WTC11 (cell line): Measurements from ENCODE around the gene TMEM45B. TPM values are rescaled to one million over a fixed set of nuclear protein-coding genes. Genes with fewer than 3 reads are reported as not detected.

Experiments
- ATAC-seq: fragments of 200-7000 bp; cut with Tn5 transposase; 2 replicates; pipeline ENCODE4 v1.10.0; 2021; ENCODE audit warnings: mild to moderate bottlenecking, moderate library complexity
- CTCF ChIA-PET: fragments of 300-600 bp; sonication (Branson Sonifier 250); formaldehyde crosslinking; loops from one replicate; lab custom pipeline; 2021; ENCODE audit warnings: antibody characterized with exemption; lab: Charles Lee
- POLR2A ChIA-PET: fragments of 350-600 bp; sonication (Branson Sonifier 250); formaldehyde crosslinking; loops from one replicate; lab custom pipeline; 2021; ENCODE audit warnings: antibody characterized with exemption; lab: Charles Lee
- DNase-seq: peaks from one replicate; pipeline ENCODE4 v3.0.0; 2021; ENCODE audit warnings: low spot score
- H3K27ac Mint-ChIP-seq: 2 replicates; pipeline ENCODE4 v1.8.0; 2021; ENCODE audit warnings: mixed read lengths
- H3K27me3 Mint-ChIP-seq: 2 replicates; pipeline ENCODE4 v1.8.0; 2021; ENCODE audit warnings: low read depth, mild to moderate bottlenecking, moderate library complexity, mixed read lengths
- H3K36me3 Mint-ChIP-seq: 2 replicates; pipeline ENCODE4 v1.8.0; 2021; ENCODE audit warnings: mixed read lengths
- H3K4me1 Mint-ChIP-seq: 2 replicates; pipeline ENCODE4 v1.8.0; 2022; ENCODE audit warnings: mixed read lengths
- H3K4me3 Mint-ChIP-seq: 2 replicates; pipeline ENCODE4 v1.8.0; 2021; ENCODE audit warnings: mild to moderate bottlenecking, moderate library complexity, mixed read lengths
- H3K9me3 Mint-ChIP-seq: 2 replicates; pipeline ENCODE4 v1.8.0; 2021; ENCODE audit warnings: mixed read lengths
- ELF4 ChIP-seq: sonication (generic); formaldehyde crosslinking; IDR thresholded peaks from 2 replicates; pipeline ENCODE4 v1.8.1; 2022; ENCODE audit warnings: low read depth, mild to moderate bottlenecking, moderate library complexity, missing genetic modification reagents
- EMX1 ChIP-seq: fragments of 250-450 bp; sonication (Bioruptor Pico); IDR thresholded peaks from 2 replicates; pipeline ENCODE4 v1.8.0; 2021; ENCODE audit warnings: mild to moderate bottlenecking
- NFE2L1 ChIP-seq: sonication (generic); formaldehyde crosslinking; IDR thresholded peaks from 2 replicates; pipeline ENCODE4 v1.8.1; 2023; ENCODE audit warnings: missing genetic modification reagents
- PRRX2 ChIP-seq: fragments of 250-450 bp; sonication (Bioruptor Pico); IDR thresholded peaks from 2 replicates; pipeline ENCODE4 v1.8.0; 2021; ENCODE audit warnings: mild to moderate bottlenecking
- TCF7 ChIP-seq: sonication (generic); formaldehyde crosslinking; IDR thresholded peaks from 2 replicates; pipeline ENCODE4 v1.8.0; 2022; ENCODE audit warnings: mild to moderate bottlenecking, low read depth, missing genetic modification reagents, moderate library complexity
- TEAD1 ChIP-seq: sonication (generic); formaldehyde crosslinking; IDR thresholded peaks from 2 replicates; pipeline ENCODE4 v1.8.0; 2022; ENCODE audit warnings: mild to moderate bottlenecking, missing genetic modification reagents
- ZBTB21 ChIP-seq: sonication (generic); formaldehyde crosslinking; IDR thresholded peaks from 2 replicates; pipeline ENCODE4 v1.8.1; 2023; ENCODE audit warnings: mild to moderate bottlenecking, missing genetic modification reagents, borderline replicate concordance
- ZNF121 ChIP-seq: sonication (generic); formaldehyde crosslinking; IDR thresholded peaks from 2 replicates; pipeline ENCODE4 v1.8.0; 2023; ENCODE audit warnings: missing genetic modification reagents
- ZNF138 ChIP-seq: sonication (generic); formaldehyde crosslinking; conservative IDR thresholded peaks from 2 replicates; pipeline ENCODE4 v1.8.1; 2022; ENCODE audit warnings: mild to moderate bottlenecking, moderate library complexity, missing genetic modification reagents
- total RNA-seq: library from RNA; stranded (reverse); gene quantifications from 3 replicates; pipeline ENCODE4 v1.2.3, GENCODE V29; 2021
- TF ChIP-seq, protein P1 (sequence below): sonication (generic); formaldehyde crosslinking; IDR thresholded peaks from 2 replicates; pipeline ENCODE4 v1.8.1; 2023; ENCODE audit warnings: mild to moderate bottlenecking, missing genetic modification reagents
- TF ChIP-seq, protein P2 (sequence below): sonication (generic); formaldehyde crosslinking; IDR thresholded peaks from 2 replicates; pipeline ENCODE4 v1.8.1; 2023; ENCODE audit warnings: mild to moderate bottlenecking, missing genetic modification reagents, moderate library complexity
- TF ChIP-seq, protein P3 (sequence below): sonication (generic); formaldehyde crosslinking; IDR thresholded peaks from 2 replicates; pipeline ENCODE4 v1.8.1; 2022; ENCODE audit warnings: mild to moderate bottlenecking, missing genetic modification reagents, moderate library complexity, borderline replicate concordance
- TF ChIP-seq, protein P4 (sequence below): sonication (generic); formaldehyde crosslinking; IDR thresholded peaks from 2 replicates; pipeline ENCODE4 v1.8.0; 2022; ENCODE audit warnings: mild to moderate bottlenecking, missing genetic modification reagents
- TF ChIP-seq, protein P5 (sequence below): fragments of 250-450 bp; sonication (Bioruptor Pico); IDR thresholded peaks from 2 replicates; pipeline ENCODE4 v1.9.0; 2021; ENCODE audit warnings: mild to moderate bottlenecking
- TF ChIP-seq, protein P6 (sequence below): sonication (generic); formaldehyde crosslinking; IDR thresholded peaks from 2 replicates; pipeline ENCODE4 v1.8.1; 2023; ENCODE audit warnings: mild to moderate bottlenecking, moderate library complexity, missing genetic modification reagents
- TF ChIP-seq, protein P7 (sequence below): sonication (generic); formaldehyde crosslinking; IDR thresholded peaks from 2 replicates; pipeline ENCODE4 v1.8.1; 2022; ENCODE audit warnings: low read depth, mild to moderate bottlenecking, moderate library complexity, missing genetic modification reagents, borderline replicate concordance
- TF ChIP-seq, protein P8 (sequence below): sonication (generic); formaldehyde crosslinking; IDR thresholded peaks from 2 replicates; pipeline ENCODE4 v1.8.1; 2022; ENCODE audit warnings: low read depth, missing genetic modification reagents, borderline replicate concordance

The TMEM45B gene
- total RNA-seq, 1 experiment from 2014 or later, result 0.59 TPM

DNA sequence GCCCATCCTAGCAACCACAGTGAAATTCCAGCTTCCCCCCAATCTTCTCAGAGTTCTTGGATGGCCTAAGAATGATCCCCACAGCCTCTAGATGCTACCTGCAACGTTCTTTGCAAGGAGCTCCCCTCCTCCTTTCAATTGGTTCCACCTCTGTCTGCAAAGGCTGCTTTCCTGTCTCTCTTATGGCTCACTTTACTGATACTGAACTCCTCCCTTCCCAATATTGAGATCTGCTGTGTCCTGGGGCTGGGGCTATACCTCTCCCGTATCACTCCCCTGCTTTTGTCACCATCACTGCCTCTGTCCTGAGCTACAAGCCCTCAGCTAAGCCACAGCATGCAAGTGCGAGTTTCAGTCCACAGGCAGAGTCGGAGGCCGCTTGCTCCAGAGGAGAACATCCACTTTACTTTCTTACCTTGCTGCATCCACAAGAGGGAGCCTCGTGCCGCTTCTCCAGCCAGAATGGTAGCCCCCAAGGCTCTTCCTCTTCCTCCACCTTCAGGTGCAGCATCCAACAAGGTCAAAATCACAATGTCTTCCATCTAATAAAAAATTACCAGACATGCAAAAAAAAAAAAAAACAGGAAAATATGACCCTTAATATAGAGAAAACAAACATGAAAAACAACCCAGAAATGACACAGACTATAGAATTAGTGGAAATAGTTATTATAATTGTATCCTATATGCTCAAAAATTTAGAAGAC is 48.6 kb upstream of the TMEM45B start (continued):
- TF ChIP-seq, protein P1, sequence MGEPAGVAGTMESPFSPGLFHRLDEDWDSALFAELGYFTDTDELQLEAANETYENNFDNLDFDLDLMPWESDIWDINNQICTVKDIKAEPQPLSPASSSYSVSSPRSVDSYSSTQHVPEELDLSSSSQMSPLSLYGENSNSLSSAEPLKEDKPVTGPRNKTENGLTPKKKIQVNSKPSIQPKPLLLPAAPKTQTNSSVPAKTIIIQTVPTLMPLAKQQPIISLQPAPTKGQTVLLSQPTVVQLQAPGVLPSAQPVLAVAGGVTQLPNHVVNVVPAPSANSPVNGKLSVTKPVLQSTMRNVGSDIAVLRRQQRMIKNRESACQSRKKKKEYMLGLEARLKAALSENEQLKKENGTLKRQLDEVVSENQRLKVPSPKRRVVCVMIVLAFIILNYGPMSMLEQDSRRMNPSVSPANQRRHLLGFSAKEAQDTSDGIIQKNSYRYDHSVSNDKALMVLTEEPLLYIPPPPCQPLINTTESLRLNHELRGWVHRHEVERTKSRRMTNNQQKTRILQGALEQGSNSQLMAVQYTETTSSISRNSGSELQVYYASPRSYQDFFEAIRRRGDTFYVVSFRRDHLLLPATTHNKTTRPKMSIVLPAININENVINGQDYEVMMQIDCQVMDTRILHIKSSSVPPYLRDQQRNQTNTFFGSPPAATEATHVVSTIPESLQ, result no peak
- TF ChIP-seq, protein P2, sequence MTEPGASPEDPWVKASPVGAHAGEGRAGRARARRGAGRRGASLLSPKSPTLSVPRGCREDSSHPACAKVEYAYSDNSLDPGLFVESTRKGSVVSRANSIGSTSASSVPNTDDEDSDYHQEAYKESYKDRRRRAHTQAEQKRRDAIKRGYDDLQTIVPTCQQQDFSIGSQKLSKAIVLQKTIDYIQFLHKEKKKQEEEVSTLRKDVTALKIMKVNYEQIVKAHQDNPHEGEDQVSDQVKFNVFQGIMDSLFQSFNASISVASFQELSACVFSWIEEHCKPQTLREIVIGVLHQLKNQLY (CRISPR knock-in tag), result no peak

DNA sequence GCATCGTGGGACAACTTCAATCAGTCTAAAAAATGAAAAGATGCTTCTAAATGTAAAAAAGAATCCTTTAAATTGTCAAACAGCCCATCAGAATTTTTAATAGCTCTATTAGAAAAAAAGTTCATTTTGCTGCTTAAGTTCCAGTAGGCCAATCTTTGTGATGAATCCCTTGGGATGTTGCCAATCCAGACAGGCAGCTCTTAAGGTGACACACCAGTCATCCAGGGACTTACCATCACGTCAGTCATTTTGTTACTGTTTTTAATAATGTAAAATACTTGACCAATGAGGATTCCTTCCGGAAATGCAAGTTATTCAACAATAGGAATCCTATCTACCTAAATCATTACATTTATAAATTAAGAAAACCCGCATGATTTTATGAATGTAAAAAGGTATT is 47.8 kb upstream of the TMEM45B start:
- ChIA-PET POLR2A (no interaction called here), CTCF (interaction anchor here (1.8 kb wide), 1 partner anchor 94 kb away, joined by 7 read pairs; no protein-coding TSS in a partner anchor)
- Mint-ChIP-seq H3K4me3 (no peak overlapping the region), H3K4me1 (peaks cover 2% of the 10 kb centered on the region), H3K36me3 (no peaks in the 10 kb centered on the region), H3K27me3 (no peaks in the 10 kb centered on the region; the same call in 1 of the 2 replicates), H3K9me3 (peaks cover 18% of the 10 kb centered on the region), H3K27ac (no peak overlapping the region)
- ATAC-seq (no peak), DNase-seq (no peak)
- TF ChIP-seq, protein P3, sequence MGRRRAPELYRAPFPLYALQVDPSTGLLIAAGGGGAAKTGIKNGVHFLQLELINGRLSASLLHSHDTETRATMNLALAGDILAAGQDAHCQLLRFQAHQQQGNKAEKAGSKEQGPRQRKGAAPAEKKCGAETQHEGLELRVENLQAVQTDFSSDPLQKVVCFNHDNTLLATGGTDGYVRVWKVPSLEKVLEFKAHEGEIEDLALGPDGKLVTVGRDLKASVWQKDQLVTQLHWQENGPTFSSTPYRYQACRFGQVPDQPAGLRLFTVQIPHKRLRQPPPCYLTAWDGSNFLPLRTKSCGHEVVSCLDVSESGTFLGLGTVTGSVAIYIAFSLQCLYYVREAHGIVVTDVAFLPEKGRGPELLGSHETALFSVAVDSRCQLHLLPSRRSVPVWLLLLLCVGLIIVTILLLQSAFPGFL (CRISPR knock-in tag), result no peak
- TF ChIP-seq, protein P4, sequence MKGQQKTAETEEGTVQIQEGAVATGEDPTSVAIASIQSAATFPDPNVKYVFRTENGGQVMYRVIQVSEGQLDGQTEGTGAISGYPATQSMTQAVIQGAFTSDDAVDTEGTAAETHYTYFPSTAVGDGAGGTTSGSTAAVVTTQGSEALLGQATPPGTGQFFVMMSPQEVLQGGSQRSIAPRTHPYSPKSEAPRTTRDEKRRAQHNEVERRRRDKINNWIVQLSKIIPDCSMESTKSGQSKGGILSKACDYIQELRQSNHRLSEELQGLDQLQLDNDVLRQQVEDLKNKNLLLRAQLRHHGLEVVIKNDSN, result no peak
- no peak for TF ChIP-seq ZNF138

DNA sequence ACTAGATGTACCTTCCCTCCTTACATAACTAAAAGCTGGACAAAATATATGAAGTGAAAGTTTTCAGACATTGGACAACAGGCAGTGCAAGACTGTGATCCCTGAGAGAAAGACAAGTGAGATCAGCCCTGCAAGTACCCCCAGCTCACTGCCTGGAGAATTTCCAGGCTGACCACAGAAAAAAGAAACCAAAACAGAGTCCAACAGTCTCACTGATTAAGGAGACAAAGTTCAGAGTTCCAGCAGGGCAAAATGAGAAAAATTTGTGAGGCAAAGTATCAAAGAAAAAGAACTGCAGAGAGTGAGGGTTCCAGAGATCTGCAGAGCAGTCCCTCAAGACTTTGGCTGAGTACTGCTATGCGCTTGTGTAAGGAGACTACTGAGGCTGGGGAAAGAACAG is 47.3 kb upstream of the TMEM45B start:
- TF ChIP-seq TCF7 (CRISPR knock-in tag) (no peak), PRRX2 (no peak)
- TF ChIP-seq, protein P5, sequence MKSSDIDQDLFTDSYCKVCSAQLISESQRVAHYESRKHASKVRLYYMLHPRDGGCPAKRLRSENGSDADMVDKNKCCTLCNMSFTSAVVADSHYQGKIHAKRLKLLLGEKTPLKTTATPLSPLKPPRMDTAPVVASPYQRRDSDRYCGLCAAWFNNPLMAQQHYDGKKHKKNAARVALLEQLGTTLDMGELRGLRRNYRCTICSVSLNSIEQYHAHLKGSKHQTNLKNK (CRISPR knock-in tag), result no peak
- TF ChIP-seq, all 79 proteins: peak for 0
- CTCF ChIA-PET, result interaction anchor here (1.8 kb wide), 1 partner anchor 93 kb away, joined by 7 read pairs; no protein-coding TSS in a partner anchor
- no peaks in the 10 kb centered on the region for H3K36me3 Mint-ChIP-seq
- ATAC-seq (no peak), DNase-seq (no peak)
- H3K9me3 Mint-ChIP-seq, result peaks cover 20% of the 10 kb centered on the region
- H3K4me3 Mint-ChIP-seq, result no peak overlapping the region
- POLR2A ChIA-PET, result no interaction called here
- no peaks in the 10 kb centered on the region; the same call in 1 of the 2 replicates for H3K27me3 Mint-ChIP-seq
- H3K27ac Mint-ChIP-seq, result no peak overlapping the region
- H3K4me1 Mint-ChIP-seq, result peaks cover 2% of the 10 kb centered on the region

DNA sequence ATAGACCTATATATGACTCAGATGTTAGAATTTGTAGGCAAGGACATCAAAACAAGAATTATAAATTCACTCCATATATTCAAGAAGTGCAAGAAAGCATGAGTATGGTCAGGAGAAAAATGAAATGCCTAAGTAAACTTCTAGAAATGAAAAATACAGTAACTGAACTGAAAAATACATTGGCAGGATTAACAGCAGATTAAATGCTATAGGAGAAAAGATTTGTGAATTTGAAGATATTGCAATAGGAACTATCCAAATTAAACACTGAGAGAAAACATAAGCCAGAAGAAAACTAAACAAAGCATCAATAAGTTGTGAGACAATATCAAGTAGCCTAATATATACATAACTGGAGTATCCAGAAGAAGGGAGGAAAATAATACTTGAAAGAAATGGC is 46.6 kb upstream of the TMEM45B start:
- ATAC-seq, result no peak
- H3K27me3 Mint-ChIP-seq, result no peaks in the 10 kb centered on the region; the same call in 1 of the 2 replicates
- ChIA-PET CTCF (no interaction called here), POLR2A (no interaction called here)
- H3K4me1 Mint-ChIP-seq, result peaks cover 2% of the 10 kb centered on the region
- H3K36me3 Mint-ChIP-seq, result no peaks in the 10 kb centered on the region
- H3K27ac Mint-ChIP-seq, result no peak overlapping the region
- H3K4me3 Mint-ChIP-seq, result no peak overlapping the region
- peaks cover 23% of the 10 kb centered on the region for H3K9me3 Mint-ChIP-seq
- DNase-seq, result no peak
- TF ChIP-seq, protein P6, sequence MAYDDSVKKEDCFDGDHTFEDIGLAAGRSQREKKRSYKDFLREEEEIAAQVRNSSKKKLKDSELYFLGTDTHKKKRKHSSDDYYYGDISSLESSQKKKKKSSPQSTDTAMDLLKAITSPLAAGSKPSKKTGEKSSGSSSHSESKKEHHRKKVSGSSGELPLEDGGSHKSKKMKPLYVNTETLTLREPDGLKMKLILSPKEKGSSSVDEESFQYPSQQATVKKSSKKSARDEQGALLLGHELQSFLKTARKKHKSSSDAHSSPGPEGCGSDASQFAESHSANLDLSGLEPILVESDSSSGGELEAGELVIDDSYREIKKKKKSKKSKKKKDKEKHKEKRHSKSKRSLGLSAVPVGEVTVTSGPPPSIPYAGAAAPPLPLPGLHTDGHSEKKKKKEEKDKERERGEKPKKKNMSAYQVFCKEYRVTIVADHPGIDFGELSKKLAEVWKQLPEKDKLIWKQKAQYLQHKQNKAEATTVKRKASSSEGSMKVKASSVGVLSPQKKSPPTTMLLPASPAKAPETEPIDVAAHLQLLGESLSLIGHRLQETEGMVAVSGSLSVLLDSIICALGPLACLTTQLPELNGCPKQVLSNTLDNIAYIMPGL (CRISPR knock-in tag), result no peak
- TF ChIP-seq, protein P4, result no peak
- TF ChIP-seq, protein P7, sequence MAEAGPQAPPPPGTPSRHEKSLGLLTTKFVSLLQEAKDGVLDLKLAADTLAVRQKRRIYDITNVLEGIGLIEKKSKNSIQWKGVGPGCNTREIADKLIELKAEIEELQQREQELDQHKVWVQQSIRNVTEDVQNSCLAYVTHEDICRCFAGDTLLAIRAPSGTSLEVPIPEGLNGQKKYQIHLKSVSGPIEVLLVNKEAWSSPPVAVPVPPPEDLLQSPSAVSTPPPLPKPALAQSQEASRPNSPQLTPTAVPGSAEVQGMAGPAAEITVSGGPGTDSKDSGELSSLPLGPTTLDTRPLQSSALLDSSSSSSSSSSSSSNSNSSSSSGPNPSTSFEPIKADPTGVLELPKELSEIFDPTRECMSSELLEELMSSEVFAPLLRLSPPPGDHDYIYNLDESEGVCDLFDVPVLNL (CRISPR knock-in tag), result no peak
- TF ChIP-seq TEAD1 (no peak), EMX1 (CRISPR knock-in tag) (no peak), PRRX2 (no peak), ZNF121 (CRISPR knock-in tag) (no peak), ZBTB21 (CRISPR knock-in tag) (no peak), NFE2L1 (CRISPR knock-in tag) (no peak), ELF4 (CRISPR knock-in tag) (no peak)
- TF ChIP-seq, protein P8, sequence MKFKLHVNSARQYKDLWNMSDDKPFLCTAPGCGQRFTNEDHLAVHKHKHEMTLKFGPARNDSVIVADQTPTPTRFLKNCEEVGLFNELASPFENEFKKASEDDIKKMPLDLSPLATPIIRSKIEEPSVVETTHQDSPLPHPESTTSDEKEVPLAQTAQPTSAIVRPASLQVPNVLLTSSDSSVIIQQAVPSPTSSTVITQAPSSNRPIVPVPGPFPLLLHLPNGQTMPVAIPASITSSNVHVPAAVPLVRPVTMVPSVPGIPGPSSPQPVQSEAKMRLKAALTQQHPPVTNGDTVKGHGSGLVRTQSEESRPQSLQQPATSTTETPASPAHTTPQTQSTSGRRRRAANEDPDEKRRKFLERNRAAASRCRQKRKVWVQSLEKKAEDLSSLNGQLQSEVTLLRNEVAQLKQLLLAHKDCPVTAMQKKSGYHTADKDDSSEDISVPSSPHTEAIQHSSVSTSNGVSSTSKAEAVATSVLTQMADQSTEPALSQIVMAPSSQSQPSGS, result no peak
